Stimulated activated CD4-positive, alpha-beta T cell treated with anti-CD3 and anti-CD28 coated beads, Interleukin-12 subunit alpha, Interleukin-12 subunit beta, amount 100 ng/mL, for 24 hours (primary cell): Measurements from ENCODE around the gene PROCA1.

Experiments used
- DNase-seq, 2 experiments: peaks; one replicate each; pipeline ENCODE4 v3.0.0-alpha.2; 2020; ENCODE audit warnings: low read depth in 2 of 2

The PROCA1 gene

GRCh38 chr17:28707339-28707720, 4.4 kb downstream of the PROCA1 start:
- no peak for DNase-seq

GRCh38 chr17:28706471-28707338, 5.0 kb downstream of the PROCA1 start:
- no peak for DNase-seq

- no peak for DNase-seq
Observed at GRCh38 chr17:28705728-28706334, 5.9 kb downstream of the PROCA1 start.

- no peak for DNase-seq
Observed at GRCh38 chr17:28705074-28705659, 6.5 kb downstream of the PROCA1 start.

- DNase-seq: no peak
Observed at GRCh38 chr17:28704219-28704858, 7.3 kb downstream of the PROCA1 start.

- DNase-seq: no peak
Observed at GRCh38 chr17:28703552-28704218, 8.0 kb downstream of the PROCA1 start.

- no peak for DNase-seq
Observed at GRCh38 chr17:28702752-28703150, 8.9 kb downstream of the PROCA1 start.

GRCh38 chr17:28702026-28702751, 9.5 kb downstream of the PROCA1 start:
- DNase-seq: no peak

- no peak for DNase-seq
Observed at GRCh38 chr17:28700830-28701492, 10.7 kb downstream of the PROCA1 start.

- no peak for DNase-seq
Observed at GRCh38 chr17:28700278-28700677, 11.4 kb downstream of the PROCA1 start.

GRCh38 chr17:28698253-28698941, 13.3 kb downstream of the PROCA1 start:
- DNase-seq: no peak

- no peak for DNase-seq
Observed at GRCh38 chr17:28693869-28694268, 17.8 kb downstream of the PROCA1 start.

- DNase-seq: no peak
Observed at GRCh38 chr17:28689011-28689410, 22.7 kb downstream of the PROCA1 start.

- DNase-seq: no peak
Observed at GRCh38 chr17:28688481-28688880, 23.2 kb downstream of the PROCA1 start.

- no peak for DNase-seq
Observed at GRCh38 chr17:28686296-28686695, 25.4 kb downstream of the PROCA1 start.

GRCh38 chr17:28685366-28685765, 26.3 kb downstream of the PROCA1 start:
- DNase-seq: no peak

GRCh38 chr17:28684963-28685362, 26.7 kb downstream of the PROCA1 start:
- DNase-seq: no peak

- DNase-seq: no peak
Observed at GRCh38 chr17:28682655-28683054, 29.0 kb downstream of the PROCA1 start.

- DNase-seq: no peak
Observed at GRCh38 chr17:28675980-28676379, 35.7 kb downstream of the PROCA1 start.

GRCh38 chr17:28675490-28675889, 36.2 kb downstream of the PROCA1 start:
- no peak for DNase-seq
